K562 (cell line): Measurements from ENCODE around the gene EFCAB9.

Experiments used
- ATF6 ChIP-seq: sonication (generic); formaldehyde crosslinking; IDR thresholded peaks from 2 replicates; pipeline ENCODE4 v1.4.0; 2020; ENCODE audit warnings: mild to moderate bottlenecking, missing genetic modification reagents
- HNRNPUL1 ChIP-seq: fragments of 200-400 bp; formaldehyde crosslinking; IDR thresholded peaks from 2 replicates; pipeline ENCODE4 v1.6.1; 2017; ENCODE audit warnings: low read length
- MAFF ChIP-seq: IDR thresholded peaks from 2 replicates; pipeline ENCODE4 v1.6.1; 2012; ENCODE audit warnings: low read length, improper control_type of control experiment
- MEF2A ChIP-seq: IDR thresholded peaks from 2 replicates; pipeline ENCODE4 v1.6.1; 2011; ENCODE audit warnings: low read depth, mild to moderate bottlenecking, low read length, moderate library complexity; ENCODE audit not compliant: control insufficient read depth
- POLR2A ChIP-seq: fragments of 450-650 bp; conservative IDR thresholded peaks from 2 replicates; pipeline ENCODE4 v1.6.1; 2016
- RUNX1 ChIP-seq: sonication (generic); IDR thresholded peaks from 2 replicates; pipeline ENCODE4 v1.6.1; 2016; ENCODE audit warnings: antibody characterized with exemption, low read depth
- TCF15 ChIP-seq: fragments of 250-450 bp; sonication (Bioruptor Pico); IDR thresholded peaks from 2 replicates; pipeline ENCODE4 v1.8.0; 2022; ENCODE audit warnings: moderate library complexity, mild to moderate bottlenecking, inconsistent platforms
- ZNF354B ChIP-seq: fragments of 250-450 bp; sonication (Bioruptor Pico); IDR thresholded peaks from 2 replicates; pipeline ENCODE4 v1.4.0; 2020

- TF ChIP-seq MAFF (no peak), ZNF354B (CRISPR knock-in tag) (no peak), RUNX1 (no peak), MEF2A (no peak), TCF15 (CRISPR knock-in tag) (no peak), HNRNPUL1 (no peak), ATF6 (CRISPR knock-in tag) (no peak), POLR2A (no peak)
These were observed 4.9 kb upstream of the EFCAB9 start for GRCh38 chr5:172188893-172189692.
